ENCODE results near the gene LGR4.

- TF ChIP-seq CTCF (IDR thresholded peaks at IDR 0.05): no peak
- TF ChIP-seq EP300 (IDR thresholded peaks at IDR 0.05): no peak
- TF ChIP-seq POLR2A (IDR thresholded peaks at IDR 0.05): no peak
Measured at GRCh38 chr11:27339941-27340340, 132.6 kb downstream of the LGR4 start.

Measured in tibial nerve (tissue), 4 donors.